Brain microvascular endothelial cell (primary cell): ENCODE results near the gene DCC.

ENCODE experiments used
- DNase-seq: peaks from one replicate; pipeline ENCODE4 v3.0.0-alpha.2; 2020
- H3K27ac ChIP-seq: fragments of 250-450 bp; sonication (Bioruptor Pico); 2 replicates; pipeline ENCODE4 v1.5.1; 2020; ENCODE audit warnings: mild to moderate bottlenecking, moderate library complexity
- H3K27me3 ChIP-seq: fragments of 250-450 bp; sonication (Bioruptor Pico); replicated peaks from 2 replicates; pipeline ENCODE4 v1.5.1; 2020; ENCODE audit warnings: mild to moderate bottlenecking
- H3K36me3 ChIP-seq: fragments of 250-450 bp; sonication (Bioruptor Pico); replicated peaks from 2 replicates; pipeline ENCODE4 v1.5.1; 2020; ENCODE audit warnings: mild to moderate bottlenecking
- H3K4me3 ChIP-seq: 2 replicates; pipeline ENCODE4 v1.5.1; 2011; ENCODE audit warnings: low read depth, mild to moderate bottlenecking, control low read depth, low read length, moderate library complexity
- in situ Hi-C: cut with HindIII; loops from 2 replicates; pipeline ENCODE4 v1.10.0; 2017; ENCODE audit warnings: low sequenced_read_pairs, low pct_ligation_motif_present
- TF ChIP-seq, protein P1 (sequence below): IDR thresholded peaks from 2 replicates; pipeline ENCODE4 v1.5.1; 2011; ENCODE audit warnings: low read depth, mild to moderate bottlenecking, moderate library complexity, low read length, control low read depth, inconsistent platforms; ENCODE audit errors: missing control alignments

DCC gene

GRCh38 chr18:52596748-52597435 is 256.9 kb downstream of the DCC start:
- H3K4me3 ChIP-seq = no peak overlapping the region
- no peaks in the 10 kb centered on the region for H3K36me3 ChIP-seq
- H3K27ac ChIP-seq = no peak overlapping the region
- in situ Hi-C loops = no loop called here
- TF ChIP-seq, protein P1, sequence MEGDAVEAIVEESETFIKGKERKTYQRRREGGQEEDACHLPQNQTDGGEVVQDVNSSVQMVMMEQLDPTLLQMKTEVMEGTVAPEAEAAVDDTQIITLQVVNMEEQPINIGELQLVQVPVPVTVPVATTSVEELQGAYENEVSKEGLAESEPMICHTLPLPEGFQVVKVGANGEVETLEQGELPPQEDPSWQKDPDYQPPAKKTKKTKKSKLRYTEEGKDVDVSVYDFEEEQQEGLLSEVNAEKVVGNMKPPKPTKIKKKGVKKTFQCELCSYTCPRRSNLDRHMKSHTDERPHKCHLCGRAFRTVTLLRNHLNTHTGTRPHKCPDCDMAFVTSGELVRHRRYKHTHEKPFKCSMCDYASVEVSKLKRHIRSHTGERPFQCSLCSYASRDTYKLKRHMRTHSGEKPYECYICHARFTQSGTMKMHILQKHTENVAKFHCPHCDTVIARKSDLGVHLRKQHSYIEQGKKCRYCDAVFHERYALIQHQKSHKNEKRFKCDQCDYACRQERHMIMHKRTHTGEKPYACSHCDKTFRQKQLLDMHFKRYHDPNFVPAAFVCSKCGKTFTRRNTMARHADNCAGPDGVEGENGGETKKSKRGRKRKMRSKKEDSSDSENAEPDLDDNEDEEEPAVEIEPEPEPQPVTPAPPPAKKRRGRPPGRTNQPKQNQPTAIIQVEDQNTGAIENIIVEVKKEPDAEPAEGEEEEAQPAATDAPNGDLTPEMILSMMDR = no peak
- no peaks in the 10 kb centered on the region for H3K27me3 ChIP-seq
- DNase-seq = no peak

GRCh38 chr18:52598921-52599320 is 258.9 kb downstream of the DCC start:
- H3K27me3 ChIP-seq = no peaks in the 10 kb centered on the region
- in situ Hi-C loops = no loop called here
- no peak for DNase-seq
- TF ChIP-seq, protein P1 = no peak
- H3K36me3 ChIP-seq = no peaks in the 10 kb centered on the region
- no peak overlapping the region for H3K4me3 ChIP-seq
- no peak overlapping the region for H3K27ac ChIP-seq

DNA sequence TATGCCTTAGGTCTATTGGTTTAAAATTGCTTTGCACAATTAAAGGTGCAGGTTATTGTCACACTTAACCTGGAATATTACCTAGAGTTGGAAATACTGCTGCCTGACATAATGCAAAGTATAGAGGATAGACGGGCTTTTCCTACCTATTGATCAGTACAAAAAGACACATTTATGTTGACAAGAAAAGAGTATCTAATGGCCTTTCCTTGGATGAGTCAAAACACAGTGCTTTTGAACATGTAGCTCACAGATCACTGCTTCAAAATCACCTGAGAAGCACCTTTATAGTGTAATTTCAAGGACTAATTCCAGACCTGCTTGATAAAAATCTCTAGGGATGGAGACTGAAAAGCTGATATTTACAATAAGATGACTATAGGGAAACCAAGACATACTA is 262.8 kb downstream of the DCC start:
- no peak overlapping the region for H3K27ac ChIP-seq
- no peaks in the 10 kb centered on the region for H3K36me3 ChIP-seq
- DNase-seq = no peak
- no peaks in the 10 kb centered on the region for H3K27me3 ChIP-seq
- H3K4me3 ChIP-seq = no peak overlapping the region
- in situ Hi-C loops = no loop called here
- TF ChIP-seq, protein P1 = no peak

- in situ Hi-C loops = no loop called here
- DNase-seq = no peak
- no peaks in the 10 kb centered on the region for H3K36me3 ChIP-seq
- H3K4me3 ChIP-seq = no peak overlapping the region
- TF ChIP-seq, protein P1 = no peak
- no peaks in the 10 kb centered on the region for H3K27me3 ChIP-seq
- no peak overlapping the region for H3K27ac ChIP-seq
Measured at GRCh38 chr18:52605345-52605744, 265.3 kb downstream of the DCC start.

- Histone ChIP-seq H3K27me3 (no peaks in the 10 kb centered on the region), H3K4me3 (no peak overlapping the region), H3K27ac (no peak overlapping the region), H3K36me3 (no peaks in the 10 kb centered on the region)
- DNase-seq = no peak
- TF ChIP-seq, protein P1 = no peak
- in situ Hi-C loops = no loop called here
Measured at GRCh38 chr18:52607985-52608384, 268.0 kb downstream of the DCC start.

DNA sequence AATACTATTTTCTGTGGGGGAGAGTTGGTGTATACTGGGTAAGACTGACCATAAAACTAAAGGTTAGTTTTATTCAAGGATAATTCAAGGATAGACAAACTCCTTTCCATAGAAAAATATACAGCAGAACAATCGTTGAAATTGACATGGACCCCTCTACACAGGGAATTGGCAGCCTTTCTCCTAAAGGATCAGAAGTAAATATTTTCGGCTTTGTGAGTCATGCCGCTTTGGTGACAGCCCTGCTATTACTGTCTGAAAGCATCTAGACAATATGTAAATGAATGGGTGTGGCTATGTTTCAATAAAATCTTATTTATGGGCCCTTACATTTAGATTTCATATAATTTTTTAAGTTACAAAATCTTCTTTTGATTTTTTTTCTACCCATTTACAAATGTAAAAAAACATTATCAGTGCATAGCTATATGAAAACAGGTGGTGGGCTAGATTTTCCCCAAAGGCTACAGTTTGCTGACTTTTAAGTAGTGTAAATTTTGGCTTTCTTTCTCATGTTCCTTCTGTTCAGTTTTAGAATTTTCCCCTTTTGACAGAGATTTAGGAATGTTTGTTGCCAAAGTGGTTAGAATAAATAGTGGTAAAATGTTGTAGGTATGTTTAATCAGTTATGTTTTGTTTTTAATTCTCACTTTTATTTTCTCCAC is 270.6 kb downstream of the DCC start:
- H3K4me3 ChIP-seq = no peak overlapping the region
- H3K36me3 ChIP-seq = no peaks in the 10 kb centered on the region
- TF ChIP-seq, protein P1 = no peak
- DNase-seq = no peak
- H3K27me3 ChIP-seq = no peaks in the 10 kb centered on the region
- in situ Hi-C loops = no loop called here
- H3K27ac ChIP-seq = no peak overlapping the region
